ENCODE measurements around the gene CNTN6. TPM values are rescaled to one million over a fixed set of nuclear protein-coding genes. Genes with fewer than 3 reads are reported as not detected.
A peak's percentile ranks its signal among the peaks of the same experiment; 100 is the strongest.

The CNTN6 gene
- total and polyA plus RNA-seq, 2 donors (not counting 1 experiment from before 2014, with no cell fraction given): not detected

DNA sequence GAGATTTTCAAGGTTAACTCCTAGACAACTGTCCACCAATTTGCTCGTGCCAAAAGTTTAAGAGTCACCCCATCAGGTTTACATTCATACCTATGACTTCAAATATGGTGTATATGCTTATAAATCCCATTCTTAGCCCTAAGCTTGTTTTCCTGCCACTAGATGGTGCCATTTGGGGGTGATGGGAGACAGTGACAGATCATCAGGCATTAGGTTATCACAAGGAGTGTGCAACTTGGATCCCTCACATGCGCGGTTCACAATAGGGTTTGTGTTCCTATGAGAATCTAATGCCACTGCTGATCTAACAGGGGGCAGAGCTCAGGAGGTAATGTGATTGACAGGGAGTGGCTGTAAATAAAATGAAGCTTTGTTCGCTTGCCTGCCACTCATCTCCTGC, 182.7 kb downstream of the CNTN6 start:
- Mint-ChIP-seq H3K4me1 (no peaks in the 10 kb centered on the region), H3K9me3 (ENCODE audit: insufficient read depth) (no peaks in the 10 kb centered on the region), H3K27ac (no peak overlapping the region), H3K4me3 (no peak overlapping the region), H3K27me3 (no peaks in the 10 kb centered on the region)
- H3K9me3 ChIP-seq (ENCODE audit: control extremely low read depth in 1 of 3, control insufficient read depth in 2 of 3, insufficient read depth in 1 of 3, low read length in 2 of 3): no peaks in the 10 kb centered on the region
- DNase-seq (peak; percentile 18), ATAC-seq (ENCODE audit: low read depth) (no peak)
- 92% methylated on average over 4 of the region's 4 CpGs for WGBS (ENCODE audit: insufficient coverage)
- intact Hi-C loops (cut with micrococcal nuclease): loop anchor here (10.0 kb wide), 1 partner anchor 1899 kb away; the partner anchor contains the start of gene CRBN
- H3K27me3 ChIP-seq (replicated peaks in 1 of 4; ENCODE audit: control extremely low read depth in 1 of 4, control insufficient read depth in 3 of 4, insufficient read depth in 4 of 4, low read length in 3 of 4): no peaks in the 10 kb centered on the region
- H3K79me2 ChIP-seq (ENCODE audit: control insufficient read depth, insufficient read depth, low read length): no peaks in the 10 kb centered on the region
- H3K27ac ChIP-seq (ENCODE audit: low read length in 2 of 2): no peak overlapping the region
- no peaks in the 10 kb centered on the region for H3K4me1 ChIP-seq (ENCODE audit: control insufficient read depth in 2 of 2, insufficient read depth in 2 of 2, low read length in 2 of 2)
- no peak overlapping the region for H2AFZ ChIP-seq (ENCODE audit: insufficient read depth, low read depth, low read length, poor library complexity, severe bottlenecking)
- ChIA-PET CTCF (interaction anchor here (0.7 kb wide), 2 partner anchors 14 to 28 kb away, joined by 3 read pairs; no protein-coding TSS in a partner anchor), POLR2A (no interaction called here)
- H3K36me3 ChIP-seq (replicated peaks in 1 of 2; ENCODE audit: control extremely low read depth in 1 of 2, control insufficient read depth in 1 of 2, extremely low read depth in 1 of 2, insufficient read depth in 2 of 2, low read length in 1 of 2): no peaks in the 10 kb centered on the region
- H3K4me3 ChIP-seq (ENCODE audit: control extremely low read depth in 1 of 5, extremely low read depth in 1 of 5, insufficient read depth in 1 of 5, low read depth in 2 of 5, low read length in 4 of 5): no peak overlapping the region
- no peak for TF ChIP-seq EZH2 (IDR thresholded peaks at IDR 0.05; ENCODE audit: borderline replicate concordance, insufficient read depth, low read depth, low read length, poor library complexity, severe bottlenecking)
- TF ChIP-seq, protein P1, sequence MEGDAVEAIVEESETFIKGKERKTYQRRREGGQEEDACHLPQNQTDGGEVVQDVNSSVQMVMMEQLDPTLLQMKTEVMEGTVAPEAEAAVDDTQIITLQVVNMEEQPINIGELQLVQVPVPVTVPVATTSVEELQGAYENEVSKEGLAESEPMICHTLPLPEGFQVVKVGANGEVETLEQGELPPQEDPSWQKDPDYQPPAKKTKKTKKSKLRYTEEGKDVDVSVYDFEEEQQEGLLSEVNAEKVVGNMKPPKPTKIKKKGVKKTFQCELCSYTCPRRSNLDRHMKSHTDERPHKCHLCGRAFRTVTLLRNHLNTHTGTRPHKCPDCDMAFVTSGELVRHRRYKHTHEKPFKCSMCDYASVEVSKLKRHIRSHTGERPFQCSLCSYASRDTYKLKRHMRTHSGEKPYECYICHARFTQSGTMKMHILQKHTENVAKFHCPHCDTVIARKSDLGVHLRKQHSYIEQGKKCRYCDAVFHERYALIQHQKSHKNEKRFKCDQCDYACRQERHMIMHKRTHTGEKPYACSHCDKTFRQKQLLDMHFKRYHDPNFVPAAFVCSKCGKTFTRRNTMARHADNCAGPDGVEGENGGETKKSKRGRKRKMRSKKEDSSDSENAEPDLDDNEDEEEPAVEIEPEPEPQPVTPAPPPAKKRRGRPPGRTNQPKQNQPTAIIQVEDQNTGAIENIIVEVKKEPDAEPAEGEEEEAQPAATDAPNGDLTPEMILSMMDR (IDR thresholded peaks at IDR 0.05): peak; percentile 37
- H3K4me2 ChIP-seq (replicated peaks; ENCODE audit: low read depth, low read length, poor library complexity, severe bottlenecking): no peak overlapping the region
- no peak overlapping the region for H3K9ac ChIP-seq (ENCODE audit: low read length)
- H4K20me1 ChIP-seq (ENCODE audit: control insufficient read depth, insufficient read depth, low read length, poor library complexity, severe bottlenecking): no peaks in the 10 kb centered on the region

GRCh38 chr3:1287815-1288214, 195.0 kb downstream of the CNTN6 start:
- H3K27ac Mint-ChIP-seq: no peak overlapping the region
- no peak overlapping the region for H3K4me2 ChIP-seq (replicated peaks; ENCODE audit: low read depth, low read length, poor library complexity, severe bottlenecking)
- H3K27ac ChIP-seq (ENCODE audit: low read length in 2 of 2): no peak overlapping the region
- no peaks in the 10 kb centered on the region for H4K20me1 ChIP-seq (ENCODE audit: control insufficient read depth, insufficient read depth, low read length, poor library complexity, severe bottlenecking)
- peaks cover 2% of the 10 kb centered on the region for H3K9me3 Mint-ChIP-seq (ENCODE audit: insufficient read depth)
- no peaks in the 10 kb centered on the region for H3K4me1 ChIP-seq (ENCODE audit: control insufficient read depth in 2 of 2, insufficient read depth in 2 of 2, low read length in 2 of 2)
- H3K9ac ChIP-seq (ENCODE audit: low read length): no peak overlapping the region
- no peaks in the 10 kb centered on the region for H3K4me1 Mint-ChIP-seq
- no peaks in the 10 kb centered on the region for H3K79me2 ChIP-seq (ENCODE audit: control insufficient read depth, insufficient read depth, low read length)
- H3K27me3 Mint-ChIP-seq: no peaks in the 10 kb centered on the region
- ChIA-PET POLR2A (no interaction called here), CTCF (no interaction called here)
- TF ChIP-seq, protein P1 (IDR thresholded peaks at IDR 0.05): no peak
- no peak for TF ChIP-seq EZH2 (IDR thresholded peaks at IDR 0.05; ENCODE audit: borderline replicate concordance, insufficient read depth, low read depth, low read length, poor library complexity, severe bottlenecking)
- no peak for DNase-seq
- no peaks in the 10 kb centered on the region for H3K27me3 ChIP-seq (replicated peaks in 1 of 4; ENCODE audit: control extremely low read depth in 1 of 4, control insufficient read depth in 3 of 4, insufficient read depth in 4 of 4, low read length in 3 of 4)
- intact Hi-C loops (cut with micrococcal nuclease): no loop called here
- no peak for ATAC-seq (ENCODE audit: low read depth)
- H3K4me3 ChIP-seq (ENCODE audit: control extremely low read depth in 1 of 5, extremely low read depth in 1 of 5, insufficient read depth in 1 of 5, low read depth in 2 of 5, low read length in 4 of 5): no peak overlapping the region
- H3K36me3 ChIP-seq (replicated peaks in 1 of 2; ENCODE audit: control extremely low read depth in 1 of 2, control insufficient read depth in 1 of 2, extremely low read depth in 1 of 2, insufficient read depth in 2 of 2, low read length in 1 of 2): no peaks in the 10 kb centered on the region
- peaks cover 0 to 2% (median 0%) of the 10 kb centered on the region in 3 donors for H3K9me3 ChIP-seq (ENCODE audit: control extremely low read depth in 1 of 3, control insufficient read depth in 2 of 3, insufficient read depth in 1 of 3, low read length in 2 of 3)
- H2AFZ ChIP-seq (ENCODE audit: insufficient read depth, low read depth, low read length, poor library complexity, severe bottlenecking): no peak overlapping the region
- WGBS (ENCODE audit: insufficient coverage): 80% methylated on average over 2 of the region's 4 CpGs
- H3K4me3 Mint-ChIP-seq: no peak overlapping the region
